Activated CD8-positive, alpha-beta memory T cell treated with anti-CD3 and anti-CD28 coated beads, Interleukin-2, amount 50 U/mL, for 24 hours (primary cell): ENCODE data around the gene JOSD1.

Source experiments
- DNase-seq: peaks from one replicate; pipeline ENCODE4 v3.0.0-alpha.2; 2020; ENCODE audit errors: extremely low read depth

The JOSD1 gene

DNA sequence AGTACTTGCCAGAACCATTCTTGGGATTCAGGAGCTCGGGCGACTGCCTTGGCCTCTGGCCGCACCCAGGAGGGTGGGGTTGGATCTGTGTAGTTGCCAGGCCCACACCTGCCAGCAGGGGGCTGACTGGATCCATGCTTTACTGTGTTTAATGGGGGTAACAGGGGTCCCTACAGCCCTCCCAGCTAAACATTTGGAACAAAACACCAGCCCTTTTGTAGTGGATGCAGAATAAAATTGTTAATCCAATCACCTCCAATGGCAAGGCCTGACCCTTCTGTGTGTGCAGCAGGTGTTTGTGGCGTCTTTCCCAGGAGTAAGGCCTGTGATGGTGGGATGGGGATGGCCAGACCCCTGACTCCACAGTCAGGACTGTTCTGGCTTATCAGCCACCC is 32.6 kb upstream of the JOSD1 start:
- DNase-seq = no peak

DNA sequence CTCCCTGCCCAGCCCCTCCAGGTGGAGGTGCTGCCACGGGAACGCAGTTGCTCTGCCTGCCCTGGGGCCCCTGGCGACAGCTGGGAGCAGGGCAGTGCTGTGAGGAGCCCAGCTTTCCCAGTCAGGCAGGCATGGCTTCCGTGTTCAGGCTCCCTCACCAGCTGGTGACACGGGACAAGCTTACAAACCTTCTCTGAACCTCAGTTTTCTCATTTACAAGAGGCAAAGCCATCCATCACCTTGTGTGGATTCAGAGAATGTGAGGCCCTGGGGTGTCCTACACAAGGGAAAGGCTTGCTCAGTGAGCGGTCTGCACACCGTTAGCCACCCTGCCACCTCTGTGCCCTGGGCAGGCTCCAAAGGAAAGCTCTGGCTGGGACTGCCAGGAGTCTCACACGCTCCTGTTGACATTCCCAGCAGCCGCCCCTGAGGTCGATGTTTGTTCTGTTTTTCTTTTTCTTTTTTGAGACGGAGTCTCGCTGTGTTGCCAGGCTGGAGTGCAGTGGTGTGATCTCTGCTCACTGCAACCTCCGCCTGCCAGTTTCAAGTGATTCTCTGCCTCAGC is 31.6 kb upstream of the JOSD1 start:
- DNase-seq = no peak

DNA sequence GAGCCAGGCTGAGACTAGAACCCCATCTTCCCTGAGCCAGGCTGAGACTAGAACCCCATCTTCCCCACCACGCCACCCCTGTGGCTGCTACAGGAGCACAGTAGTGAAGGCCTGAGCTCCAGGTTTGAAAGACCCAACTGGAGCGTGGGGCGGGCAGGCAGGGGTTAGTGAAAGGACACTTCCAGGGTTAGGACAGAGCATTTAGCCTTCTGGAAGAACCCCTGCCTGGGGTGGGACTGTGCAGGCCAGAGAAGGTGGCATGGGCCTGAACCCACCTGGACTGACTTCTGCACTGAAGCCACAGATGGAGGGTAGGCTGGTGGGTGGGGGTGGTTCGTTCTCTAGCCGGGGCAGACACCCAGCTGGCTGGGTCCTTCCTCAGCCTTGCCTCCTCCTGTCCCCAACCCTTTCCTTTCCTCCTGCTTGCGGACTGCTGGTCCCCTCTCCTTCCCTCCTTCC is 31.0 kb upstream of the JOSD1 start:
- DNase-seq = no peak

DNA sequence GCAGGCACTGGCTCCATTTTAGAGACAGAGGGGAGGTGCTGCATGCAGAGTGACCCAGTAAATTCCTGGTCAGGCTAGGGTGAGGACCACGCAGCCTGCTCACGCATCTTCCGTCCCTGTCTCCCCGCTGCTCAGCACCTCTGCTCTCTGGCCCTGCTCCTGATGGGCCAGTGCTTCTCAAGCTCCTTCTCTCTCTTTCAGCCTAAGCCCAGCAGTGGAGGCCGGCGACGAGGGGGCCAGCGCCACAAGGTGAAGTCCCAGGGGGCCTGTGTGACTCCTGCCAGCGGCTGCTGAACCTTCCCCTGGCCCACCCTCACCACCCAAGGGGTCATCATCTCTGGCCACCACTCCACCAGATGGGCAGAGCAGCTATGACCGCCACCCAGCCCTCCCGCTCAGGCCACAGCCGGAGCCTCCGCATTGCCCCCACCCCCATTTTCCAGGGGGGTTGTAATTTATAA is 29.7 kb upstream of the JOSD1 start:
- DNase-seq = no peak

DNA sequence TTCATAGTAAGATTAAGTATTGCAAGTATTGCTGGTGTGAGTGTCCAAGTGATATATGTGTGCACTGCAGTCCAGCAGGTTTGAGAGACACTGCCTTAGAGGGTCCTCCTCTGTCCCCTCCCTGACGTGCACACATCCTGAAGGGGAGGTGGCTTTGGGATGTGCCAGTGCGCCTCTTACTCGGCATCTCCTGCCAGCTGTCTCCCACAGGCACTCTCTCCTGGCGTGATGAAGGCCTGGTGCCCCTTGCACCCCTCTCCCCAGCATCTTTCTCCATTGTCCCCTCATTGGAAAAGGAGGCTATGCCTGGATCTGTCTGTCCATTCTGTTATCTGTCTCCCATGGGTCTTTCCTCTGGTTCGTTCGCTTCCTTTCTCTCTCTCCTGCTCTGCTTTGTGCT is 29.2 kb upstream of the JOSD1 start:
- no peak for DNase-seq

DNA sequence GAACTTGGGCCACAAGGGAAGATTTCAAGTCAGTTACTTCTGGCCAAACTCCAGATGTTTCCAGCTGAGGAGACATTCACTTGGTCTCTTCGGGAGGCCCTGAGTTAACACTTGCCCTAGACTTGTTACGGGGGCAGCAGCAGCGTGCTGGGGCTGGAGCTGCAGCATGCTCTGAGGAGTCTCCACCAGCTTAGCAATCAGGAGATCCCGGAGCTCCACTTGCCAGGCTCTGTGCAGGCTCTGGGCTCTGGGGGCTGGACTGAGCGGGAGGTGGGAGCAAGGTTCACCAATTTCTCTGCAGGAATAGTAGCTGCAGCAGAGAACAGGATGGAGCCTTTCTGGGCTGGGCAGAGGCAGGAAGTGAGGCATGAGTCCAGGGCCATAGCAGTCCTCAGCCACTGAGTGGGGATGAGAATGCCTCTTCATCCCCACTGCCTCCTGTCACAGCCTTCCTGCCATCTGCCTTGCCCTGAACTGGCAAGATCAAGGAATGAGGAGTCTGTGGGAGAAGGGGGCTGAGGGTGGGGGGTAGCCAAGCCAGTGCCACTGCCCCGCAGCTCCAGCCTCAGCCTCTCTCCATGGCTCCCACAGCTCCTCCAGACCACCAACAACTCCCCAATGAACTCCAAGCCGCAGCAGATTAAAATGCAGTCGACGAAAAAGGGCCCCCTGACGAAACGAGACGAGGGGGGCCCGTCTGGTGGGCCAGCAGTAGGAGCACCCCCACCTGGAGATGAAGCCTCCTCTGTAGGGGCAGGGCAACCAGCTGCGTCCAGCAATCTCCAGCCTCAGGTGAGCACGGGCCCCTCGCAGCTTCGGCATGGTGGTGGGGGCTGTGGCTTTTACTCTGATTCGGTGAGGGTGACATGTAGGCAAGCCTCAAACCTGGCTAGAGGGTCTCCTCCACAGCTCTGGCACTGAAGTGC is 28.4 kb upstream of the JOSD1 start:
- DNase-seq = no peak

DNA sequence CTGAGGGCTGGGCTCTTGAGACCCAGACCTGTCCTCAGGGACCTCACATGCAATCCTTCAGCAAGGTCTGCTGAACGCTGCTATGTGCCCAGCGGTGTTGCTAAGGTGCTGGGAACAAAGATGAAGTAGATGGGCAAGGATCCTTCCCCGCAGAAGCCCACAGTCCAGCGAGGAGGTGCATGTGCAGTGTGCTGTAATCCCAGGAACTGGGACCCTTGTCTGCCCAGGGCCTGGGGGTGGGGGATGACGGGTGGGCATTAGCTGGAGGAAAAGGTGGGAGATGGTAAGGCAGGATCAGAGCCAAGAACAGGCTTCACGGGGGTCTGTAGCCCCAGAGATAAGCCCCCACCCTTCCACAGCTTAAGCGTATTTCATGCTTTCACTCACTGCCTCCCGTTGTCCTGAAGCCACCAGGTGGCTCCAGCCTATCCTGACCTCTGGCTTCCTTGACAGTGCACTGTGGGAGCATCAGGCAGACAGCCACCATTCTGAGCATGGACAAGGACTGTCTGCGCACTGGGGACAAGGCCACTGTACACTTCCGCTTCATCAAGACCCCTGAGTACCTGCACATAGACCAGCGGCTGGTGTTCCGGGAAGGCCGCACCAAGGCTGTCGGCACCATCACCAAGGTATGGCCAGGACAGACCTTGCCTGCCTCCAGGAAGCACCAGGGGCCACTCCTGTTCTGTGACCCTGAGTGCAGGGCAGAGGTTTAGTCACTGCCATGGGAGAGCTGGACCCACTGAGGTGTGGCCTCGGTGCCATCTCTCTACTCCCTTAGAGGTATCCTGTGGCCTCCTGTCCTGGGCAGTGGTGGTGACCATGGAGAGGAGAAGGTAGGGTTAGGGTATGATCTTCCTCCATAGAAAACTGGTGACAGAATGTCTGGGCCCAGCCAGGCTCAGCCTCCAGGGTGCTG is 27.0 kb upstream of the JOSD1 start:
- DNase-seq = no peak

DNA sequence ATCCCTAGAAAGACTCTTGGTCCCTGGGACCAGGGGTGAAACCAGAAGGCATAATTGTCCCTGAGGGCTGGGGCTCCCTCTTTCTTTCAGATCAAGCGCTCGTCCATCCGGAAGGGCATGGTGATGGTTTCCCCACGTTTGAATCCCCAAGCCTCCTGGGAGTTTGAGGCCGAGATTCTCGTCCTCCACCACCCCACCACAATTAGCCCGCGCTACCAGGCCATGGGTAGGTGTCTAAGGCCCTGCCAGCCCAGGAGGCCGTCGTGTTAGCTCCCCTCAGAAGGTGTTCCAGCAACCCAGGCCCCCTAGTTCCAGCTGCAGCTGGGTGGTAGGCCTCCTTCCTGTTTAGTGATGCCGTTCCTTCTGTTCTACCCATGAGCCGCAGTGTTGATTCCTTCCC is 26.4 kb upstream of the JOSD1 start:
- DNase-seq = no peak

DNA sequence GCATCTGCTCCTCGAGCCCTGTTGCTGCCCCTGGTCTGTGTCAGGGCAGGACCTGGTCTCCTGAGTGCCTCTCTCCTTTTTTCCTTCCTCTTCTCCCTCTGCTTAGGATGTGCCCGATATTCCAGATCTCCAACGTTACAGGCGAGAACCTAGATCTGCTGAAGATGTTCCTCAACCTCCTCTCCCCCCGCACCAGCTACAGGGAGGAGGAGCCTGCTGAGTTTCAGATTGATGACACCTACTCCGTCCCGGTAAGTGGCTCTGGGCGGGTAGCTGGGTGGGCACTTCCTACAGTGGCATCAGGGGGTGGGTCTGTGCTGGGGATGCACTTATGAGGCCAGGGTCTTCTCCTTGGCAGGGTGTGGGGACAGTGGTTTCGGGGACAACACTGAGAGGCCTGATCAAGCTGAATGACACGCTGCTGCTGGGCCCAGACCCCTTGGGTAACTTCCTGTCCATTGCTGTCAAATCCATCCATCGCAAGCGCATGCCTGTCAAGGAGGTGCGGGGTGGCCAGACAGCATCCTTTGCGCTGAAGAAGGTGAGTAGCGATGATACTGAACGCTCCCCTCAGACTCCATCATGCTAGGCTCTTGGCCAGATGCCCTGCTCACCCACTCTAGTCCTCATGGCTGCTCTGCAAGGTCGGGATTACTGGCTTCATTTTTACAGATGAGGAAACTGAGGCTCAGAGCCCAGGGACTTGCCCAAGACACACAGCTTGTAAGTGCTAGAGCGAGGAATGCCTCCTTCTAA is 25.3 kb upstream of the JOSD1 start:
- no peak for DNase-seq

DNA sequence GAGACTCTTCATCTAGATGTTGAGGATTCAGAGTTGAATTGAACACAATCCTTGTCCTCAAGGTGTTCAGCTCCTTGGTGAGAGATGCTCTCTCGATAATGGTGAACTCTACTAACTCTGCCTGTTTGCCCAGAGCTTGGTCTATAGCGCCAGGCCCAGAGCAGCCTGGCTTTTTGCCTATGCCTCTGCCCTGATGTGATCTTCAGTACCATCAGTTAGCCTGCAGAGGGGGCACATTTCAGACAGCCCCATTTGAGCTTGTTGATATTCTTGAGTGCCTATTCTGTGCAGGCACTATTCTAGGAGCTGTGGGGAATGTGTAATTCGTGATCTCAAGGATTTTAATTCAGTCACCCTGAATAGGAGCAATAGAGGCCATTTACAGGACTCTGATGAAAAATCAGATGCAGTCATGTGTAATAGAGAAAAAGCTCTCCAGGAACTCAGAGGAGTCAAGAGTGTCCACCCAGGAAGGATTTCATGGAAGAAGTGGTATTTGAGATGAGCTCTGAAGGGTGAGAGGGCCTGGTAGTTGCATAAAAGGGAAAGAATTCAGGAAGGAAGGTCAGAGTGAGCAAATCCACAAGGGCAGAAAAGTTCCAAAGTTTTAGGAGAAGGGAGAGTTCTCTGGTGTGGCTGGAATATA is 24.3 kb upstream of the JOSD1 start:
- no peak for DNase-seq

DNA sequence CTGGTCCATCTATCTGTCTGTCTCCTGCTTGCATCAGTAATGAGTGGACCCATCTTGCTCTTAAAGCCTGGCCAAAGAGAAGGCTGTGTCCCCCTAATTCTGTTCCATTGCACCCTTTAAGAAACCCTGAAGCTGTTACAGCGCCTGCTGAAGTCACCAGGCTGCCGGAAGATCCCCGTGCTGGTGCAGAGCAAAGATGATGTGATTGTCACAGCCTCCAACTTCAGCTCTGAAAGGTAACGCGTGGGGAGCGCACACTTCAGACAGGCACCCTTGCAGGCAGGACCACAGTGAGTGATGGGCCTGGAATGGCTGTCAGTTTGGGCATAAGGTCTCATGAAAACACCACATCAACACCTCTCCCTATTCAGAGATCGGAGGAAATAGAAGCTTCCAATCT is 23.4 kb upstream of the JOSD1 start:
- no peak for DNase-seq

DNA sequence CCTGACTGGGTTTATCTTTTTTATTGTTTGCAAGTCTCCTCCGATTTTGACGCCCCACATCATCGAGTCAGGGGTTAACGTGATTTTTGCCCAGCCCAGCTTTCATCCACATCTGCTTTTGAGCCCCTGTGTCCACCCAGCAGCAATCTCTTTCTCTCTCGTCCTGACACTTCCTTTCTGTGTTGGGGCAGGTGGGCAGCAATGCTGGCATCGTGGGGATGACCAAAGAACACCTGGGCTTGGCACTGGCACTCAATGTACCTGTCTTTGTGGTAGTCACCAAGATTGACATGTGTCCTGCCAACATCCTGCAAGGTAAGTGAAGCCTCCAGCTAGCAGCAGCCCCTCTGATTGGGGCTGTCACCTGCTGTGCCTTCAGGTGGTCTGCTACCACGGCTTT is 20.8 kb upstream of the JOSD1 start:
- no peak for DNase-seq

DNA sequence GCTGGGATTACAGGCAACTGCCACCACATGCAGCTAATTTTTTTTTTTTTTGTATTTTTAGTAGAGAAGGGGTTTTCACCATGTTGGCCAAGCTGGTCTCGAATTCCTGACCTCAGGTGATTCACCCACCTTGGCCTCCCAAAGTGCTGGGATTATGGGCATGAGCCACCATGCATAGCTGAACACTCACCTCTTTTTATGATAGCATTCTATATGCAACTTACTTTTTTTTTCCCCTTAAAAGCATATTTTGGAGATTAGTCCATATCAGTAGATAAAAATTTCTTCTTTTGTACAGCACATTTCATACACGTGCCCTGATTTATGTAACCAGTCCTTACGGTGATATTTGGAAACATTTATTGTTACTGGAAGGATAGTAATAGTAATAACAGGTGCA is 19.6 kb upstream of the JOSD1 start:
- no peak for DNase-seq

DNA sequence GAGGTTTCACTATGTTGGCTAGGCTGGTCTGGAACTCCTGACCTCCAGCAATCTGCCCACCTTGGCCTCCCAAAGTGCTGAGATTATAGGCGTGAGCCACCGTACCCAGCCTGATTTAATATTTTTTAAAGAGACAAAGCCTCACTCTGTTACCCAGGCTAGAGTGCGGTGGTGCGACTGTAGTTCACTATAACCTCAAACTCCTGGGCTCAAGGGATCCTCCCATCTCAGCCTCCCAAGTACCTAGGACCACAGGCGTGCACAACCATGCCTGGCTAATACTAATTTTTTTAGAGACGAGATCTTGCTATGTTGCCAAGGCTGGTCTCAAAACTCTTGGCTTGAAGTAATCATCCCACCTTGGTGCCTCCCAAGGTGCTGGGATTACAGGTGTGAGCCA is 18.5 kb upstream of the JOSD1 start:
- DNase-seq = no peak

DNA sequence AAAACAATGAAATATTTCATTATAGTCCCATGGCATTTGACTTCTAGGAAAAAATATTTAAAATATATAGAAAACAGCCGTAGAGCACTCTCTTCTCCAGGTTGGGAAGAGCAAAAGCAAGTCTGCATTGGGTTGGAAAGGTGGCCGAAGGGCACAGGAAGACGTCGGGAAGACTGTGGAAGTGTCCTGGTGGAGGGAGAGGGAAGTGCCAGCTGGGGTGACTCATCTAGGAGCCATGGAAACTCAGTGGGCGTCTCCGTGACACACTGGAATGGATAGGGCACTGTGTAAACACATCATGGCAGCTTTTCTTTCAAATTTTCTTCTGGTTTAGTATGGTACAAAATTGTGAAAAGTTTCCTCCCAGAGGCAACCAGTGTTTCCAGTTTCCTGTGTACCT is 17.7 kb upstream of the JOSD1 start:
- DNase-seq = no peak

DNA sequence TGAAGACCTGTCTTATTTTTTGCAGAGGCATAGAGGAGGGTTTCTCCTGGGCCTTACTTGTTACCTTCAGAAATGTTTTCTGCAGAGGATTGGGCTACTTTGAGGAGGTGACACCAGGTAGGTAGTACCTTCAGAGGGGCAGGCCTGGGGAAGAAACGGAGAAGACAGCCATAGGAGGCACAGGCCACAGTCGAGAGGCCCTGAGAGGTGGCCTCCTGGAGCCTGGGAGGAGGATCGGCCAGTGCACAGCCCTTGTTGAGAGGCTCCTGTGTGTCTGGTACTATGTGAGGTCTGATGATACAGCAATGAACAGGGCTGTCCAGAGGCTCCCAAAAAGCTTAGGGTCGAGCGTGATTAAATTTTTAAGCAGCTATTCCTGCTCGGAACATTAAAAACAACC is 16.5 kb upstream of the JOSD1 start:
- DNase-seq = no peak

DNA sequence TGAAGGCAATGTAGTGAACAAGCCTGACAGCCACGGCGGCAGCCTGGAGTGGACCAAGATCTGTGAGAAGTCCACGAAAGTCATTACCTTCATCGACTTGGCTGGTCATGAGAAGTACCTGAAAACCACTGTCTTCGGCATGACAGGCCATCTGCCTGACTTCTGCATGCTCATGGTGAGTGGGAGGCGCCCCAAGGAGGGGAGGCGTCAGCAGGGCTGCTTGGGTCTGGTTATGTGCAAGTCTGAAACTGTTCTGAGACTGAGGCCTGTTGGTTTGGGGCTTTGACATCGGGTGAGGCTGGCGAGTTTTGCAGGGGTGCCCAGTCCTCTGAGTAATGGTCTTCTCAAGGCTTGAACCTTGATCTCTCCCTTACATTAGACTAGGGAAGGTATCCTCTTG is 16.1 kb upstream of the JOSD1 start:
- DNase-seq = no peak

DNA sequence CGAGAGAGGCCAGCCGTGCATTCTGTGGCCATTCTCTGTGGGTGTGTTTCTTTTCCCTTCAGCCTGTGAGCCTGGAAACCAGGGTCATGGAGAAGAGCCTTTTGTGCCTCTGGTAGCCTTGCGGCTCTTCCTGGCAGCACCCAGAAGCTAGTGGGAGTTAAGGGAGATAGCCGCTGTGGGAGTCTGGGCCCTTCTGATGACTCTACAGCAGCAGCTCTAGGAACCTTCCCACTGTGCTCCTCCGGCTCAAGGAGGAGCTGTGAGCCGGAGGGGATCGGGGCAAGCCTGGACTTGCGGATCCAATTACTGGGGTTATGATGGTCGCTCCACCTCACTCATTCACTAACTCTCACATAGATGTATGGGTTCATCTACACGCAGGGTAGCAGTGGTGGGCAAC is 15.5 kb upstream of the JOSD1 start:
- DNase-seq = no peak

DNA sequence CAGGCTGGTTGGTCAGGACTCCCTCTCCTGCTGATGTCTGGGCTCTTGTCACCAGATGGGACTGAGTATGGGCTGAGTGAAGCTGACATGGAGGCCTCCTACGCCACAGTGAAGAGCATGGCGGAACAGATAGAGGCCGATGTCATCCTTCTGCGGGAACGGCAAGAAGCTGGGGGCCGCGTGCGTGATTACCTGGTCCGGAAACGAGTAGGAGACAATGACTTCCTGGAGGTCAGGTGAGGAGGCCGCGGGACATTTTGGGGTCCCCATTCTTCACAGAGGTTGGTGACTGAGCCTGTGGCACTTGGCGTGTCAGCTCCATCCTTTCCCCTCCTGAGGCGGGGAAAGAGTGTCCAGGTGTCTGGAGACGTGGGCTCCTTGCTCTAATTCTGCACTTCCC is 15.1 kb upstream of the JOSD1 start:
- no peak for DNase-seq

DNA sequence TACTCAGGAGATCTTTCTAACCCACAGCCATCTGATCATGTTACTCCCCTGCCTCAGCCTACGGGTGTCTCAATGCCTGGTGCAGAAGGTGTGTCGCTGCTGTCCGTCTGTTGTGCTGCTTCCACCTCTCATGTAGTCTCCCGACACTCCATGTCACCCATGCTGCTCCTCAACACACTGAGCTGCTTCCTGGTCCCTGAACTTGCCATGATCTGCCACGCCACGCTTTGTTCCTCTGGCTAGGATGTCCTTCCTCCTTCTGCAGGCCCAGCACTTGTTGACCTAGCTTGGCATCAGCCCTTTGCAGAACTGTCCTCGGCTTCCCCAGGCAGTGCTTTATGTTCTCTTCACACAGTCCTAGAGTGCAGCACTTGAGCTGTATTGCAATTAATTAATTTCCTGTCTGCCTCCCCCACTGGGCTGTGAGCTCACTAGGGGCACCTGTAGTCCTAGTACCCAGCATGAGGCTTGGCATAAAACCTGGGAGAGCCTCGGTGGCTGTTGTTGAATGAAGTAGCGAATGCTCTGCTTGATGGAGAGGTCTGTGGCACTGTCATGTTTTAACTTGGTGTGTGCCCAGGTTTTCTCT is 14.5 kb upstream of the JOSD1 start:
- no peak for DNase-seq

DNA sequence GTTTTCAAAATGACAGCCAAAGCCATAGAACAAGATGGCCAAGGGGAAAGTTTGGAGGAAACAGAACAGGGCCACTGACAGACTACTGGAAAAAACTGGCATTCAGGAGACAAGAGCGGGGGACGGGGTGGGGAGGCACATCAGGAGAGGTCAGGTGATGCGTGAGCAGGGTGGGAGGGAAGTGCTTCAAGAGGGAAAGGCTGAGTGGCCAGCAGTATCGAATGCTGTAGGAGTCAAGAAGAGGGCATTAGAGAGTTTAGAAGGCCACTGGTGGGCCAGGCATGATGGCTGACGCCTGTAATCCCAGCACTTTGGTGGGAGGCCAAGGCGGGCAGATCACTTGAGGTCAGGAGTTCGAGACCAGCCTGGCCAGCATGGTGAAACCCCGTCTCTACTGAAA is 13.2 kb upstream of the JOSD1 start:
- no peak for DNase-seq
